Trophoblast cell (in vitro differentiated cells and primary cell): ENCODE results near the gene NCAPH2.

Experiments used
- DNase-seq, 2 donors: peaks; one replicate each; pipeline ENCODE4 v3.0.0-alpha.2; 2016
- H2AFZ ChIP-seq: 2 replicates; pipeline ENCODE4 v1.6.1; 2013; ENCODE audit warnings: low read length, moderate library complexity, mild to moderate bottlenecking; ENCODE audit not compliant: insufficient read depth, poor library complexity
- H2AK5ac ChIP-seq: 2 replicates; pipeline ENCODE4 v1.6.1; 2013; ENCODE audit warnings: mild to moderate bottlenecking, low read length
- H2BK120ac ChIP-seq: 2 replicates; pipeline ENCODE4 v1.6.1; 2013; ENCODE audit warnings: low read length, mild to moderate bottlenecking, moderate library complexity; ENCODE audit not compliant: insufficient read depth, poor library complexity
- H2BK12ac ChIP-seq: 2 replicates; pipeline ENCODE4 v1.6.1; 2013; ENCODE audit warnings: mild to moderate bottlenecking, low read length, moderate library complexity
- H2BK5ac ChIP-seq: 2 replicates; pipeline ENCODE4 v1.6.1; 2013; ENCODE audit warnings: low read length, low read depth, moderate library complexity, mild to moderate bottlenecking; ENCODE audit not compliant: poor library complexity
- H3K14ac ChIP-seq: 2 replicates; pipeline ENCODE4 v1.6.1; 2013; ENCODE audit warnings: mild to moderate bottlenecking, low read length
- H3K18ac ChIP-seq: 2 replicates; pipeline ENCODE4 v1.6.1; 2013; ENCODE audit warnings: mild to moderate bottlenecking, low read length
- H3K23ac ChIP-seq: 2 replicates; pipeline ENCODE4 v1.6.1; 2013; ENCODE audit warnings: low read length
- H3K27ac ChIP-seq: 2 replicates; pipeline ENCODE4 v1.5.1; 2013; ENCODE audit warnings: low read depth, mild to moderate bottlenecking, inconsistent platforms, low read length, moderate library complexity
- H3K27me3 ChIP-seq: 2 replicates; pipeline ENCODE4 v1.6.1; 2013; ENCODE audit warnings: inconsistent platforms, mild to moderate bottlenecking, low read length, moderate library complexity; ENCODE audit not compliant: insufficient read depth
- H3K36me3 ChIP-seq, 2 experiments: 1 replicate in 1 of 2; 2 replicates in 1 of 2; pipeline ENCODE4 v1.6.1; 2013; ENCODE audit warnings: low read length in 2 of 2, mild to moderate bottlenecking in 2 of 2, moderate library complexity in 1 of 2; ENCODE audit not compliant: insufficient read depth in 2 of 2, control insufficient read depth in 1 of 2
- H3K4ac ChIP-seq: 2 replicates; pipeline ENCODE4 v1.6.1; 2013; ENCODE audit warnings: low read depth, mild to moderate bottlenecking, low read length, moderate library complexity
- H3K4me1 ChIP-seq, 2 experiments: 1 replicate in 1 of 2; 2 replicates in 1 of 2; pipeline ENCODE4 v1.6.1; 2013; ENCODE audit warnings: low read length in 2 of 2, mild to moderate bottlenecking in 2 of 2, moderate library complexity in 1 of 2; ENCODE audit not compliant: insufficient read depth in 2 of 2, control insufficient read depth in 1 of 2
- H3K4me2 ChIP-seq: 2 replicates; pipeline ENCODE4 v1.6.1; 2013; ENCODE audit warnings: inconsistent platforms, mild to moderate bottlenecking, low read length, moderate library complexity
- H3K4me3 ChIP-seq: 2 replicates; pipeline ENCODE4 v1.5.1; 2013; ENCODE audit warnings: mild to moderate bottlenecking, low read depth, low read length, inconsistent platforms
- H3K79me1 ChIP-seq: one replicate; pipeline ENCODE4 v1.6.1; 2013; ENCODE audit warnings: low read length
- H3K79me2 ChIP-seq: 2 replicates; pipeline ENCODE4 v1.6.1; 2013; ENCODE audit warnings: low read length, mild to moderate bottlenecking; ENCODE audit not compliant: control insufficient read depth, insufficient read depth, poor library complexity
- H3K9ac ChIP-seq: 2 replicates; pipeline ENCODE4 v1.6.1; 2013; ENCODE audit warnings: mild to moderate bottlenecking, low read length
- H3K9me3 ChIP-seq: 2 replicates; pipeline ENCODE4 v1.6.1; 2013; ENCODE audit warnings: low read depth, mild to moderate bottlenecking, control low read depth, inconsistent platforms, low read length; ENCODE audit not compliant: insufficient read depth
- H4K12ac ChIP-seq: 2 replicates; pipeline ENCODE4 v1.6.1; 2013; ENCODE audit warnings: low read depth, mild to moderate bottlenecking, low read length, moderate library complexity
- H4K8ac ChIP-seq: 2 replicates; pipeline ENCODE4 v1.6.1; 2013; ENCODE audit warnings: low read depth, mild to moderate bottlenecking, low read length, moderate library complexity
- H4K91ac ChIP-seq: one replicate; pipeline ENCODE4 v1.6.1; 2013; ENCODE audit warnings: low read depth, mild to moderate bottlenecking, low read length, moderate library complexity
- WGBS: extraction: QIAGEN DNeasy Blood & Tissue Kit; methylation state at CpG from one replicate; pipeline ENCODE4 v1.1.7; 2013; ENCODE audit warnings: missing lambda C conversion rate; ENCODE audit not compliant: insufficient read length, insufficient coverage; ENCODE audit errors: extremely low coverage; 5-methylcytosine and 5-hydroxymethylcytosine counted together

Gene NCAPH2

DNA sequence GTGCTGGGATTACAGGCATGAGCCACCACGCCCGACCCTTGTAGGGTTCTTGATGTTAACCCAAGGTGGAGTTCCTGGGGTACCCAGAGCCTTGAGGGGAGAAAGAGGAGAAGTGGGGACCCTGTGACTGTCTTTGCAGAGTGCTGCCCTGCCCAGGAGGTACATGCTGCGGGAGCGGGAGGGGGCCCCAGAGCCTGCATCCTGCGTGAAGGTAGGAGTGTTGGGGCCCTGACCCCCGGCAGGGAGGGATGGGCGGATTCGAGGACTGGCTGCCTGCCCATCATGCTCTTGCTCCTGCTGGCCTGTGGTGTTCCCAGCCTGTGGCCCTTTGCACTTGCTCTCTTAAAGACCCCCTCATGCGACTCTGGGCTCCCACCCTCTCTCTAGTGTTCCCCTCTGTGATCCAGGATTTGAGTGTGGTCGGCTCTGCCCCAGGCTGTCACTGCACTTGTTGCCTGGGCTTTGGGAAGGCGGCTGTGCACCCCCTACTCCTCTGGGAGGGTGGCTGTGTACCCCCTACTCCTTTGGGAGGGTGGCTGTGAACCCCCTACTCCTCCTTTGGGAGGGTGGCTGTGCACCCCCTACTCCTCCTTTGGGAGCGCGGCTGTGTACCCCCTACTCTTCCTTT is 12.9 kb downstream of the NCAPH2 start:
- Histone ChIP-seq H3K27ac (no peak overlapping the region), H4K8ac (no peak overlapping the region), H2BK120ac (no peak overlapping the region), H3K4me1 (peaks cover 19% of the 10 kb centered on the region in 2 experiments), H4K91ac (no peak overlapping the region), H3K14ac (no peak overlapping the region), H3K27me3 (no peaks in the 10 kb centered on the region), H3K79me2 (peaks cover 10% of the 10 kb centered on the region), H3K18ac (no peak overlapping the region), H3K36me3 (peaks cover 69 to 73% of the 10 kb centered on the region in 2 experiments), H3K23ac (no peak overlapping the region), H3K4me2 (no peak overlapping the region), H3K79me1 (peaks cover 10% of the 10 kb centered on the region), H2AK5ac (no peak overlapping the region), H3K9me3 (no peaks in the 10 kb centered on the region), H3K4me3 (no peak overlapping the region), H3K4ac (no peak overlapping the region), H2AFZ (no peak overlapping the region), H4K12ac (no peak overlapping the region), H3K9ac (no peak overlapping the region), H2BK12ac (no peak overlapping the region), H2BK5ac (no peak overlapping the region)
- no CpG with 5 or more reads among the region's 13 CpGs for WGBS
- no peak for DNase-seq

DNA sequence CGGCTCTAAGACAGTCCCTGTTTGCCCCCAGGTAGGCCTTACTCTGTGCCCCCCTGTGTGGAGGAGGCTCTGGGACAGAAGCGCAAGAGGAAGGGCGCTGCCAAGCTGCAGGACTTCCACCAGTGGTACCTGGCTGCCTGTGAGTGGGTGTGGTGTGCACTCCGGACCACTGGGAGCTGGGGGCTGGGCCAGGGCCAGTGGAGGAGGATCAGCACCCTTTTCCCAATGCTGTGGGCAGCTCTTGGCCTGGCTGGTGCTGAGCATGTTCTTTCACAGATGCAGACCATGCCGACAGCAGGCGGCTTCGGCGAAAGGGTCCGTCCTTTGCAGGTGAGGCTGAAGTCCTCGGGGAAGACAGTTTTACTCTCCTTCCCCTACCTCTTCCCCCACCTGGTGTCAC is 13.7 kb downstream of the NCAPH2 start:
- no peak overlapping the region for H3K14ac ChIP-seq
- DNase-seq: no peak
- H3K27ac ChIP-seq: no peak overlapping the region
- peaks cover 16% of the 10 kb centered on the region for H3K79me2 ChIP-seq
- H4K91ac ChIP-seq: no peak overlapping the region
- H2AK5ac ChIP-seq: no peak overlapping the region
- H3K79me1 ChIP-seq: peaks cover 18% of the 10 kb centered on the region
- no peak overlapping the region for H3K23ac ChIP-seq
- no peak overlapping the region for H3K18ac ChIP-seq
- H3K4me3 ChIP-seq: no peak overlapping the region
- no peak overlapping the region for H3K9ac ChIP-seq
- no peak overlapping the region for H2BK120ac ChIP-seq
- H3K4ac ChIP-seq: no peak overlapping the region
- no peak overlapping the region for H2AFZ ChIP-seq
- H4K8ac ChIP-seq: no peak overlapping the region
- no CpG with 5 or more reads among the region's 10 CpGs for WGBS
- H2BK12ac ChIP-seq: no peak overlapping the region
- peaks cover 15 to 17% of the 10 kb centered on the region in 2 experiments for H3K4me1 ChIP-seq
- no peak overlapping the region for H2BK5ac ChIP-seq
- peaks cover 64 to 68% of the 10 kb centered on the region in 2 experiments for H3K36me3 ChIP-seq
- no peaks in the 10 kb centered on the region for H3K27me3 ChIP-seq
- H3K9me3 ChIP-seq: no peaks in the 10 kb centered on the region
- no peak overlapping the region for H3K4me2 ChIP-seq
- H4K12ac ChIP-seq: no peak overlapping the region

DNA sequence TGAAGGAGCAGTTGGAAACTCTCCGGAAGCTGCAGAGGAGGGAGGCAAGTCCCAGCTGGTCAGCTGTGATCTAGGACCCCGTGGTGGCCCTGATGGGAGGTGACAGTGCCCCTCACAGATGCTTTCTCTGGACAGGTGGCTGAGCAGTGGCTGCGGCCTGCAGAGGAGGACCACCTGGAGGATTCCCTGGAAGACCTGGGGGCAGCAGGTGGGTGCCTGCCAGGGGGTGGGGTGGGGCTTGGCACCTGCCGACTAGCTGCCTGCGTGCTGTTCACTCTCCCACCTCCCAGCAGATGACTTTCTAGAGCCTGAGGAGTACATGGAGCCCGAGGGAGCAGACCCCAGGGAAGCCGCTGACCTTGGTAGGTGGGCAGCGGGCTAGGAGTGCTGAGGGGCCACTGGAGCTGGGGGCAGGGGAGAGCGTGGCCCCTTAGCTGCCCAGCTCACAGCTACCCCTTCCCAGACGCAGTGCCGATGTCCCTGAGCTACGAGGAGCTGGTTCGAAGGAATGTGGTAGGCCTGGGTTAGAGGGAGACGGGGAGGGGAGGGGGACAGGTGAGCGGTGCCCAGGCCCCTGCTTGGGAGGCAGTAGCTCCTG is 14.3 kb downstream of the NCAPH2 start:
- Histone ChIP-seq H4K12ac (no peak overlapping the region), H2AK5ac (no peak overlapping the region), H2BK5ac (no peak overlapping the region), H3K18ac (no peak overlapping the region), H3K4me2 (no peak overlapping the region), H3K36me3 (peaks cover 58 to 62% of the 10 kb centered on the region in 2 experiments), H2AFZ (no peak overlapping the region), H2BK120ac (no peak overlapping the region), H3K79me1 (peaks cover 18% of the 10 kb centered on the region), H2BK12ac (no peak overlapping the region), H3K9me3 (no peaks in the 10 kb centered on the region), H3K27me3 (no peaks in the 10 kb centered on the region), H4K8ac (no peak overlapping the region), H3K79me2 (peaks cover 16% of the 10 kb centered on the region), H3K9ac (no peak overlapping the region), H3K27ac (no peak overlapping the region), H4K91ac (no peak overlapping the region), H3K14ac (no peak overlapping the region), H3K4ac (no peak overlapping the region), H3K23ac (no peak overlapping the region), H3K4me1 (peaks cover 19 to 23% of the 10 kb centered on the region in 2 experiments), H3K4me3 (no peak overlapping the region)
- no CpG with 5 or more reads among the region's 15 CpGs for whole genome bisulfite sequencing
- no peak for DNase-seq

DNA sequence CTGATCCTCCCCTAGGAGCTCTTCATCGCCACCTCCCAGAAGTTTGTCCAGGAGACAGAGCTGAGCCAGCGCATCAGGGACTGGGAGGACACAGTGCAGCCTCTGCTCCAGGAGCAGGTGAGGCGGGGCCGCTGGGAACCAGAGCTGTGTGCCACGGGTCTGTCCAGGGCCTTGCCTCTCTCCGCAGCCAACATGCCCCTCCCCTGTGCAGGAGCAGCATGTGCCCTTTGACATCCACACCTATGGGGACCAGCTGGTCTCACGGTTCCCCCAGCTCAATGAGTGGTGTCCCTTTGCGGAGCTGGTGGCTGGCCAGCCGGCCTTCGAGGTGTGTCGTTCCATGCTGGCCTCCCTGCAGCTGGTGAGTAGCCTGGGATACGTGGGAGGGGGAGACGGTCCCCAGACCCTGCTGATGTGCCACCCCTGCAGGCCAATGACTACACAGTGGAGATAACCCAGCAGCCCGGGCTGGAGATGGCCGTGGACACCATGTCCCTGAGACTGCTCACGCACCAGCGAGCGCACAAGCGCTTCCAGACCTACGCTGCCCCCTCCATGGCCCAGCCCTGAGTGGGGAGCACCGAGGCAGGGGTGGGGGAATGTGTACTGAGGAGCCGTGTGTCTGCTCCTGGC is 14.9 kb downstream of the NCAPH2 start:
- no peak overlapping the region for H2BK5ac ChIP-seq
- H3K9me3 ChIP-seq: no peaks in the 10 kb centered on the region
- no peak overlapping the region for H2AFZ ChIP-seq
- peaks cover 16% of the 10 kb centered on the region for H3K79me2 ChIP-seq
- H3K36me3 ChIP-seq: peaks cover 52 to 56% of the 10 kb centered on the region in 2 experiments
- no peak overlapping the region for H3K4me3 ChIP-seq
- H2BK120ac ChIP-seq: no peak overlapping the region
- no peak overlapping the region for H4K8ac ChIP-seq
- no peak overlapping the region for H2BK12ac ChIP-seq
- H3K27ac ChIP-seq: no peak overlapping the region
- no peak overlapping the region for H4K12ac ChIP-seq
- no peak overlapping the region for H3K4me2 ChIP-seq
- H3K23ac ChIP-seq: no peak overlapping the region
- WGBS: no CpG with 5 or more reads among the region's 22 CpGs
- H3K79me1 ChIP-seq: peaks cover 18% of the 10 kb centered on the region
- no peak overlapping the region for H3K4ac ChIP-seq
- no peak overlapping the region for H3K9ac ChIP-seq
- DNase-seq: no peak
- H3K14ac ChIP-seq: no peak overlapping the region
- no peak overlapping the region for H2AK5ac ChIP-seq
- no peak overlapping the region for H4K91ac ChIP-seq
- H3K18ac ChIP-seq: no peak overlapping the region
- H3K27me3 ChIP-seq: no peaks in the 10 kb centered on the region
- H3K4me1 ChIP-seq: peaks cover 21 to 23% of the 10 kb centered on the region in 2 experiments
